Vagina (tissue), 2 donors: Measurements from ENCODE around the gene LTC4S. TPM values are rescaled to one million over a fixed set of nuclear protein-coding genes. Genes with fewer than 3 reads are reported as not detected.

Experiments used
- DNase-seq, 2 donors: peaks; one replicate each; pipeline ENCODE4 v3.0.0-alpha.2; 2017; ENCODE audit errors: extremely low spot score in 2 of 2
- H3K27ac ChIP-seq: fragments of 200-600 bp; sonication (generic); one replicate; pipeline ENCODE4 v1.5.1; 2019
- H3K27me3 ChIP-seq: fragments of 200-600 bp; sonication (generic); one replicate; pipeline ENCODE4 v1.5.1; 2019
- H3K36me3 ChIP-seq, 2 donors: fragments of 200-600 bp; sonication (generic); one replicate each; pipeline ENCODE4 v1.5.1; 2017 to 2019
- H3K4me1 ChIP-seq: fragments of 200-600 bp; sonication (generic); one replicate; pipeline ENCODE4 v1.5.1; 2019
- H3K4me3 ChIP-seq, 2 donors: fragments of 200-600 bp; sonication (generic); 1 replicate in 1 of 2; 2 replicates in 1 of 2; pipeline ENCODE4 v1.5.1; 2016 to 2019
- H3K9me3 ChIP-seq: fragments of 200-600 bp; sonication (generic); one replicate; pipeline ENCODE4 v1.5.1; 2019
- CTCF ChIP-seq, 3 experiments: fragments of 450-650 bp in 2 of 3; fragments of 200-600 bp in 1 of 3; sonication (generic) in 1 of 3; IDR thresholded peaks; one replicate each; pipeline ENCODE4 v1.5.1; 2017 to 2019; ENCODE audit warnings: antibody characterized with exemption in 3 of 3, mild to moderate bottlenecking in 2 of 3, moderate library complexity in 2 of 3
- POLR2A ChIP-seq, 2 donors: fragments of 450-650 bp; IDR thresholded peaks; one replicate each; pipeline ENCODE4 v1.6.1; 2017; ENCODE audit warnings: antibody characterized with exemption in 2 of 2, mild to moderate bottlenecking in 2 of 2, moderate library complexity in 2 of 2
- POLR2AphosphoS5 ChIP-seq, 2 donors: sonication (generic); formaldehyde crosslinking; IDR thresholded peaks; one replicate each; pipeline ENCODE4 v1.9.0; 2017; ENCODE audit warnings: antibody characterized with exemption in 2 of 2, mild to moderate bottlenecking in 2 of 2, low read depth in 1 of 2; ENCODE audit not compliant: insufficient read depth in 1 of 2
- intact Hi-C: fragments of 100-400 bp; cut with DNase I; formaldehyde crosslinking; loops from one replicate; pipeline ENCODE4 v1.15.1; 2023
- total RNA-seq: library from RNA; depleted of rRNA; stranded (reverse); fragments of >200 nt; gene quantifications from one replicate; pipeline ENCODE4 v1.2.3, GENCODE V29; 2016

The LTC4S gene
- total RNA-seq, 1 donor from 2014 or later: 10.6 TPM

DNA sequence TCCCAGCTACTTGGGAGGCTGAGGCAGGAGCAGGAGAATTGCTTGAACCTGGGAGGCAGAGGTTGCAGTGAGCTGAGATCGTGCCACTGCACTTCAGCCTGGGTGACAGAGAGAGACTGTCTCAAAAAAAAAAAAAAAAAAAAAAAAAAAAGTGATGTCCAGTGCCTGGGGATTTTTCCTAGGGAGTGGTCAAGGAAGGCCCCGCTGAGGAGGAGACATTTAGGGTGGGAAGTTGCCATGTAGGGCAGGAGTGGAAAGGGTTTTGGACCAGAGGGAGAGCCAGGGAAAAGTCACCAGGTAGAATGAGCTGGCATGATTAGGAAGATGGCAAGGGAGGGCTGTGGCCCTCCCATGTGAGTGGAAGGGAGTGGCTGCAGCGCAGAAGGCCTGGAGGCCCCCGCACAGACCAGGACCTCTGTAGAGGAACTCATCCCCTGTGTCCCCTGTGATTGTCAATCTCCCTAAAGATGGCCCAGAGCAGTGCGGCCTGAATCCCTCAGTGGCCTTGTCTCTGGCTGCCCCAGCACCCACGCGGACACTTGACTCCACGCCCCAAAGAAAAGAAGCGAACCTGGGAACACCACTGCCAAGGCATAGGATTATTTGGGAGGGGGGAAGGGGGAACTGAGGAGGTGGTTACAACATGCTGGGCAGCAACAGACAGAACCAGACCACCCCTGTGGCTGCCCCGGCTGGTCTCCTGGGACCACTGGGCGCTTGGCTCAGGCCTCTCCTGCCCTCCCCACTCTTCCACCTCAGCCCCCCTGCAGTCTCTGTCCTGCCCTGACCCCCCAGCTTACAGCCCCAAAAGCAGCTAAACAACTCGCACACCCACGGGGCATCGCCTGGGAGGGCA, 24.3 kb downstream of the LTC4S start:
- TF ChIP-seq POLR2AphosphoS5 (IDR thresholded peaks at IDR 0.05; ENCODE audit: insufficient read depth in 1 of 2, low read depth in 1 of 2): no peak
- no peak for TF ChIP-seq POLR2A (IDR thresholded peaks at IDR 0.05)
- no peak for TF ChIP-seq CTCF (IDR thresholded peaks at IDR 0.05)
- intact Hi-C loops: no loop called here
- H3K36me3 ChIP-seq: peaks cover 0 to 9% of the 10 kb centered on the region in 2 donors
- H3K4me3 ChIP-seq: peak overlapping the region; percentile 85 to 99
- no peaks in the 10 kb centered on the region for H3K27me3 ChIP-seq
- peak in 1 of 2 donors; percentile 90 for DNase-seq
- H3K9me3 ChIP-seq: no peaks in the 10 kb centered on the region
- peaks cover 53% of the 10 kb centered on the region for H3K4me1 ChIP-seq
- H3K27ac ChIP-seq: peak overlapping the region; percentile 99

- peaks cover 60% of the 10 kb centered on the region for H3K4me1 ChIP-seq
Measured at GRCh38 chr5:179818746-179819295, 25.0 kb downstream of the LTC4S start.

DNA sequence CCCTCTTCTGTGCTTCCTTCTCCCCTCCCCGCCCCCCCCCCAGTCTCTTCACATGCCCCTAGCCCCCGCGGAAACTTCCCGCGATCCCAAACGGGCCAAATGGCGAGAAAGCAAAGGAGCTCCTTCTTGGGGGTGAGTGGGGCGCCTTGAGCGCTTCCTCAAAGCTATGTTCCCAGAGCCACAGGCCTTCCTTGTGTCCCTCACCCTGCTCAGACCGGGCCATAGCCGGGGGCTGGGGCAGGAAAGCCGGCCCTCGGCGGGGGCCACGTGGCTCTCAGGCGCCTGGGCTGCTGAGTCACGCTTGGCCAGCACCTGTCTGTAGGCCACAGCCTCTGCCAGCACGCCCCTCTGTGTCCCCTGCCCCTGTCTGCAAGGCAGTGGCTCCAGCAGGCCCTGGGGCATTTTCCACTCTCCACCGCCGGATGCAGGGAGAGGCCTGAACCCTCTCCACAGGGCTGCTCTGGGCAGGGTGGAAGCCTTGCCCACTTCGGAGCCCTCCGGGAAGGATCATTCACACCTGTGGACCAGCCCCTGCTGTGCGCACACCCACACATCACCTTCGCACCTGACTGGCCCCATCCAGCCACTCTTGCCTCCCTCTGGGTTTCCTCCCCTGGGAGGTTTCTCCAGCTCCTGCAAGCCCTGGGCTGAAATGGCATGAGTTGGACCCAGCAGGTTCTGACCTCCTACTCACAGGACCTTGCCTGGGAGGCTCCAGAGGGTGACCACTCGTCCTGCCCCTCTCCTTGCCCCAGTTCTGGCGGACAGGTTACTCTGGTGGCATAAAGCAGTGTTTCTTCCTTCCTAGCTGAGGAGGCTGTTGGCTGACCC, 25.7 kb downstream of the LTC4S start:
- no peak for DNase-seq
- no peak for TF ChIP-seq POLR2AphosphoS5 (IDR thresholded peaks at IDR 0.05; ENCODE audit: insufficient read depth in 1 of 2, low read depth in 1 of 2)
- TF ChIP-seq POLR2A (IDR thresholded peaks at IDR 0.05): no peak
- no peak for TF ChIP-seq CTCF (IDR thresholded peaks at IDR 0.05)
- Histone ChIP-seq H3K4me1 (peaks cover 67% of the 10 kb centered on the region), H3K9me3 (no peaks in the 10 kb centered on the region), H3K27me3 (no peaks in the 10 kb centered on the region), H3K27ac (peak overlapping the region; percentile 99), H3K4me3 (peak overlapping the region; percentile 85 to 99), H3K36me3 (peaks cover 0 to 22% of the 10 kb centered on the region in 2 donors)
- intact Hi-C loops: loop anchor here (2.0 kb wide), 1 partner anchor 13 kb away; the partner anchor contains the start of gene MGAT4B

More at GRCh38 chr5:179818746-179819295, 25.0 kb downstream of the LTC4S start:
- H3K27me3 ChIP-seq: no peaks in the 10 kb centered on the region
- peak overlapping the region; percentile 99 for H3K27ac ChIP-seq
- H3K36me3 ChIP-seq: peaks cover 0 to 15% of the 10 kb centered on the region in 2 donors
- TF ChIP-seq POLR2AphosphoS5 (IDR thresholded peaks at IDR 0.05; ENCODE audit: insufficient read depth in 1 of 2, low read depth in 1 of 2) (peak; percentile 97 to 99), POLR2A (IDR thresholded peaks at IDR 0.05) (peak in 1 of 2 donors; percentile 62), CTCF (IDR thresholded peaks at IDR 0.05) (peak in 1 of 3 experiments; percentile 4)
- peak overlapping the region; percentile 85 to 99 for H3K4me3 ChIP-seq
- intact Hi-C loops: no loop called here
- H3K9me3 ChIP-seq: no peaks in the 10 kb centered on the region
- DNase-seq: peak in 1 of 2 donors; percentile 98

DNA sequence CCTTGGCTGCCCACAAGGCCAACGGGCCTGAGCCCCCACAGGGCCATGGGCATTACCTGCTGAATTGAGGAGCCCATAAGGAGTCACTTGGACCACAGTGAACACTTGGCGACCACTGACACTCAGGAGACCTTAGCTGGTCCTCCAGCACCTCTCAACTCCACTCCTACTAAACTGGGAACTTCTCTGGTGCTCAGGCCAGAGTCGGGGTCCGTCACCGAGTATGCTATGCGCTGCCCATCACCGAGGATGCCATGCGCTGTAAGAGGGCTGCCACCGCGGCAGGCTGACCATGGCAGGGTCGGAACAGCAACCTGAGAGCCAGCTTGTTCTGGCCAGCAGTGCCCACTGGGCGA, 26.3 kb downstream of the LTC4S start:
- Histone ChIP-seq H3K9me3 (no peaks in the 10 kb centered on the region), H3K36me3 (peaks cover 0 to 28% of the 10 kb centered on the region in 2 donors), H3K27me3 (no peaks in the 10 kb centered on the region), H3K27ac (peak overlapping the region; percentile 99), H3K4me3 (peak overlapping the region; percentile 85 to 99), H3K4me1 (peaks cover 73% of the 10 kb centered on the region)
- intact Hi-C loops: loop anchor here (2.0 kb wide), 1 partner anchor 13 kb away; the partner anchor contains the start of gene MGAT4B
- TF ChIP-seq CTCF (IDR thresholded peaks at IDR 0.05): no peak
- no peak for DNase-seq
